Endothelial cell of umbilical vein (primary cell): Measurements from ENCODE around the gene DNAJA4. TPM values are rescaled to one million over a fixed set of nuclear protein-coding genes. Genes with fewer than 3 reads are reported as not detected.

Experiments used
- BruUV-seq: library from RNA; stranded (reverse); fragments of 400-500 nt; replicated peaks from 2 replicates; lab custom pipeline; 2021; lab: Mats Ljungman, UMichigan
- CTCF ChIA-PET: fragments of 300-600, 350-600 bp; sonication (Branson Sonifier 250); formaldehyde crosslinking; loops from one replicate; lab custom pipeline; 2021; ENCODE audit warnings: antibody characterized with exemption, inconsistent platforms; lab: Charles Lee
- POLR2A ChIA-PET: fragments of 300-600, 350-600 bp; sonication (Branson Sonifier 250); formaldehyde crosslinking; loops from one replicate; lab custom pipeline; 2021; ENCODE audit warnings: antibody characterized with exemption, inconsistent platforms; lab: Charles Lee
- DNase-seq: peaks from one replicate; pipeline ENCODE4 v3.0.0-alpha.2; 2011; ENCODE audit warnings: low read depth, low spot score
- FAIRE-seq: peaks from 2 replicates; lab custom pipeline; 2011; peaks lifted over from hg19 to GRCh38; lab: Jason Lieb, UNC
- H2AFZ ChIP-seq: 2 replicates; pipeline ENCODE4 v1.6.0; 2012; ENCODE audit warnings: low read depth, low read length, control low read depth, inconsistent platforms
- H3K27ac ChIP-seq: 2 replicates; pipeline ENCODE4 v1.5.1; 2011; ENCODE audit warnings: low read depth, mild to moderate bottlenecking, control low read depth, low read length, moderate library complexity; ENCODE audit not compliant: insufficient read depth
- H3K27me3 ChIP-seq, 2 experiments: 2 replicates each; pipeline versions ENCODE4 v1.6.0 to v1.6.1; 2011; ENCODE audit warnings: low read length in 2 of 2, mixed read lengths in 1 of 2; ENCODE audit not compliant: control insufficient read depth in 2 of 2, insufficient read depth in 2 of 2
- H3K36me3 ChIP-seq, 2 experiments: 2 replicates in 1 of 2; 3 replicates in 1 of 2; pipeline ENCODE4 v1.5.1; 2011; ENCODE audit warnings: low read length in 2 of 2, mild to moderate bottlenecking in 1 of 2, moderate library complexity in 1 of 2; ENCODE audit not compliant: control insufficient read depth in 2 of 2, insufficient read depth in 2 of 2; ENCODE audit errors: extremely low read depth in 1 of 2
- H3K4me1 ChIP-seq: 3 replicates; pipeline ENCODE4 v1.5.1; 2011; ENCODE audit warnings: mild to moderate bottlenecking, low read length; ENCODE audit not compliant: control insufficient read depth, insufficient read depth; ENCODE audit errors: extremely low read depth
- H3K4me2 ChIP-seq: 2 replicates; pipeline ENCODE4 v1.6.1; 2011; ENCODE audit warnings: low read length, control low read depth, mixed read lengths; ENCODE audit not compliant: insufficient read depth
- H3K4me3 ChIP-seq, 3 experiments: fragments of 200-600 bp in 1 of 3; sonication (generic), shearing (Covaris generic) in 1 of 3; replicated peaks in 1 of 3; 2 replicates each; pipeline ENCODE4 v1.5.1; 2011 to 2016; ENCODE audit warnings: control low read depth in 3 of 3, low read length in 3 of 3, mild to moderate bottlenecking in 2 of 3, inconsistent platforms in 1 of 3, low read depth in 1 of 3, moderate library complexity in 1 of 3; ENCODE audit not compliant: insufficient read depth in 1 of 3
- H3K79me2 ChIP-seq: 2 replicates; pipeline ENCODE4 v1.6.0; 2012; ENCODE audit warnings: low read length, inconsistent platforms; ENCODE audit not compliant: control insufficient read depth, insufficient read depth
- H3K9ac ChIP-seq: replicated peaks from 2 replicates; pipeline ENCODE3; 2011; ENCODE audit warnings: low read length, control low read depth; ENCODE audit not compliant: insufficient read depth; ENCODE audit errors: extremely low read depth
- H3K9me1 ChIP-seq: replicated peaks from 3 replicates; pipeline ENCODE4 v1.6.0; 2011; ENCODE audit warnings: mild to moderate bottlenecking, low read length; ENCODE audit not compliant: control insufficient read depth, insufficient read depth; ENCODE audit errors: extremely low read depth
- H3K9me3 ChIP-seq: replicated peaks from 2 replicates; pipeline ENCODE4 v1.5.1; 2012; ENCODE audit warnings: low read length, inconsistent platforms; ENCODE audit not compliant: control insufficient read depth, insufficient read depth
- H4K20me1 ChIP-seq: replicated peaks from 2 replicates; pipeline ENCODE3; 2011; ENCODE audit warnings: mild to moderate bottlenecking, low read length; ENCODE audit not compliant: control insufficient read depth, insufficient read depth; ENCODE audit errors: extremely low read depth
- EZH2 ChIP-seq: IDR thresholded peaks from 2 replicates; pipeline ENCODE4 v1.6.1; 2012; ENCODE audit warnings: borderline replicate concordance, low read depth, mild to moderate bottlenecking, moderate library complexity, low read length, inconsistent platforms; ENCODE audit not compliant: severe bottlenecking
- FOS ChIP-seq: IDR thresholded peaks from 2 replicates; pipeline ENCODE4 v1.6.1; 2011; ENCODE audit warnings: mild to moderate bottlenecking, low read length, moderate library complexity, borderline replicate concordance; ENCODE audit not compliant: insufficient read depth
- GATA2 ChIP-seq: IDR thresholded peaks from 2 replicates; pipeline ENCODE4 v1.7.0; 2011; ENCODE audit warnings: low read depth, mild to moderate bottlenecking, moderate library complexity, mixed read lengths, low read length; ENCODE audit not compliant: insufficient read length, insufficient read depth
- JUN ChIP-seq: IDR thresholded peaks from 2 replicates; pipeline ENCODE4 v1.6.1; 2011; ENCODE audit warnings: borderline replicate concordance, low read depth; ENCODE audit not compliant: insufficient read length, insufficient read depth
- MYC ChIP-seq: IDR thresholded peaks from one replicate; pipeline ENCODE4 v1.6.1; 2011; ENCODE audit warnings: mild to moderate bottlenecking, low read depth, low read length
- POLR2A ChIP-seq: IDR thresholded peaks from 2 replicates; pipeline ENCODE4 v1.6.1; 2012; ENCODE audit warnings: low read depth, mild to moderate bottlenecking, control low read depth, low read length
- POLR2AphosphoS5 ChIP-seq: IDR thresholded peaks from 2 replicates; pipeline ENCODE4 v1.6.1; 2012; ENCODE audit warnings: low read depth, mild to moderate bottlenecking, control low read depth, low read length, moderate library complexity; ENCODE audit not compliant: insufficient read depth
- dilution Hi-C: fragments of 300-500 bp; cut with MboI; formaldehyde crosslinking; loops from one replicate; pipeline ENCODE4 v1.15.0; 2019; ENCODE audit warnings: low sequenced_read_pairs; ENCODE audit not compliant: extremely low pct_ligation_motif_present
- intact Hi-C: fragments of 100-400 bp; cut with micrococcal nuclease; formaldehyde crosslinking; loops from one replicate; pipeline ENCODE4 v1.10.0; 2022
- polyA plus RNA-seq, 4 experiments: library from polyadenylated mRNA; depleted of rRNA in 3 of 4; stranded (reverse) in 3 of 4; unstranded in 1 of 4; fragments of >200 nt; gene quantifications; 2 replicates each; pipeline versions ENCODE4 v1.2.1 to v1.2.3, GENCODE V29; 2011 to 2012; ENCODE audit warnings: missing spikeins in 1 of 4
- total RNA-seq: library from RNA; stranded (reverse); gene quantifications from 2 replicates; pipeline ENCODE4 v1.2.3, GENCODE V29; 2021
- TF ChIP-seq, protein P1 (sequence below): IDR thresholded peaks from 2 replicates; pipeline ENCODE4 v1.6.1; 2011; ENCODE audit not compliant: insufficient read depth, insufficient read length
- TF ChIP-seq, protein P2 (sequence below), 2 donors: IDR thresholded peaks; 1 replicate in 1 of 2; 2 replicates in 1 of 2; pipeline ENCODE4 v1.5.1; 2011; ENCODE audit warnings: low read length in 2 of 2, mild to moderate bottlenecking in 2 of 2, moderate library complexity in 2 of 2, control low read depth in 1 of 2, inconsistent platforms in 1 of 2, low read depth in 1 of 2; ENCODE audit not compliant: insufficient read depth in 1 of 2; ENCODE audit errors: extremely low read depth in 1 of 2

Gene DNAJA4
- total and polyA plus RNA-seq, 2 donors (not counting 3 experiments of a cell fraction or from before 2014, with no cell fraction given), result 17.3 to 21.3 TPM

GRCh38 chr15:78306176-78306774, 41.9 kb downstream of the DNAJA4 start:
- no peak overlapping the region for H3K9ac ChIP-seq
- H3K4me1 ChIP-seq, result peaks cover 3% of the 10 kb centered on the region
- H3K4me3 ChIP-seq, result no peak overlapping the region
- no peak for DNase-seq
- POLR2A ChIA-PET, result no interaction called here
- no peaks in the 10 kb centered on the region for H3K79me2 ChIP-seq
- dilution Hi-C loops, result no loop called here
- H3K36me3 ChIP-seq, result no peaks in the 10 kb centered on the region
- H2AFZ ChIP-seq, result peak overlapping the region; percentile 36
- no peaks in the 10 kb centered on the region for H3K9me1 ChIP-seq
- no peaks in the 10 kb centered on the region for H3K9me3 ChIP-seq
- peaks cover under 1 to 5% of the 10 kb centered on the region in 2 experiments for H3K27me3 ChIP-seq
- FAIRE-seq, result no peak
- H3K27ac ChIP-seq, result no peak overlapping the region
- TF ChIP-seq FOS, result peak; percentile 29
- no peak for TF ChIP-seq GATA2
- no peaks in the 10 kb centered on the region for H4K20me1 ChIP-seq
- intact Hi-C loops, result loop anchor here (5.0 kb wide), 1 partner anchor 311 kb away; no protein-coding TSS in a partner anchor
- BruUV-seq, result no TSS peak
- CTCF ChIA-PET, result interaction anchor here (1.5 to 14.6 kb wide), 2 partner anchors 114 to 132 kb away, joined by 6 to 367 read pairs; partner anchors contain the start of gene IREB2
- no peak overlapping the region for H3K4me2 ChIP-seq

GRCh38 chr15:78307976-78308375, 43.6 kb downstream of the DNAJA4 start:
- Histone ChIP-seq H3K9me3 (no peaks in the 10 kb centered on the region), H3K4me1 (peaks cover 3% of the 10 kb centered on the region), H3K36me3 (no peaks in the 10 kb centered on the region), H3K4me2 (no peak overlapping the region), H3K27ac (no peak overlapping the region), H3K9me1 (no peaks in the 10 kb centered on the region), H3K4me3 (no peak overlapping the region), H2AFZ (peak overlapping the region; percentile 25), H4K20me1 (no peaks in the 10 kb centered on the region), H3K27me3 (no peaks in the 10 kb centered on the region), H3K9ac (no peak overlapping the region), H3K79me2 (no peaks in the 10 kb centered on the region)
- TF ChIP-seq GATA2 (no peak), MYC (no peak), POLR2A (no peak), POLR2AphosphoS5 (no peak), EZH2 (no peak), JUN (no peak), FOS (no peak)
- TF ChIP-seq, protein P1, sequence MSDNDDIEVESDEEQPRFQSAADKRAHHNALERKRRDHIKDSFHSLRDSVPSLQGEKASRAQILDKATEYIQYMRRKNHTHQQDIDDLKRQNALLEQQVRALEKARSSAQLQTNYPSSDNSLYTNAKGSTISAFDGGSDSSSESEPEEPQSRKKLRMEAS, result no peak
- TF ChIP-seq, protein P2, sequence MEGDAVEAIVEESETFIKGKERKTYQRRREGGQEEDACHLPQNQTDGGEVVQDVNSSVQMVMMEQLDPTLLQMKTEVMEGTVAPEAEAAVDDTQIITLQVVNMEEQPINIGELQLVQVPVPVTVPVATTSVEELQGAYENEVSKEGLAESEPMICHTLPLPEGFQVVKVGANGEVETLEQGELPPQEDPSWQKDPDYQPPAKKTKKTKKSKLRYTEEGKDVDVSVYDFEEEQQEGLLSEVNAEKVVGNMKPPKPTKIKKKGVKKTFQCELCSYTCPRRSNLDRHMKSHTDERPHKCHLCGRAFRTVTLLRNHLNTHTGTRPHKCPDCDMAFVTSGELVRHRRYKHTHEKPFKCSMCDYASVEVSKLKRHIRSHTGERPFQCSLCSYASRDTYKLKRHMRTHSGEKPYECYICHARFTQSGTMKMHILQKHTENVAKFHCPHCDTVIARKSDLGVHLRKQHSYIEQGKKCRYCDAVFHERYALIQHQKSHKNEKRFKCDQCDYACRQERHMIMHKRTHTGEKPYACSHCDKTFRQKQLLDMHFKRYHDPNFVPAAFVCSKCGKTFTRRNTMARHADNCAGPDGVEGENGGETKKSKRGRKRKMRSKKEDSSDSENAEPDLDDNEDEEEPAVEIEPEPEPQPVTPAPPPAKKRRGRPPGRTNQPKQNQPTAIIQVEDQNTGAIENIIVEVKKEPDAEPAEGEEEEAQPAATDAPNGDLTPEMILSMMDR (IDR thresholded peaks at IDR 0.05; ENCODE audit: extremely low read depth in 1 of 2, insufficient read depth in 1 of 2, low read depth in 1 of 2, low read length in 2 of 2), result no peak
- CTCF ChIA-PET, result interaction anchor here (0.5 to 14.6 kb wide), 14 partner anchors 8 to 443 kb away, joined by 3 to 367 read pairs (median 4); partner anchors contain the start of genes IREB2 and SKIC8
- FAIRE-seq, result no peak
- BruUV-seq, result no TSS peak
- intact Hi-C loops, result loop anchor here (1.0 to 5.0 kb wide), 6 partner anchors 107 to 401 kb away; partner anchors contain the start of gene IREB2
- no peak for DNase-seq
- POLR2A ChIA-PET, result no interaction called here
- dilution Hi-C loops, result no loop called here
